ENCODE data around the gene CALU.

The CALU gene

DNA sequence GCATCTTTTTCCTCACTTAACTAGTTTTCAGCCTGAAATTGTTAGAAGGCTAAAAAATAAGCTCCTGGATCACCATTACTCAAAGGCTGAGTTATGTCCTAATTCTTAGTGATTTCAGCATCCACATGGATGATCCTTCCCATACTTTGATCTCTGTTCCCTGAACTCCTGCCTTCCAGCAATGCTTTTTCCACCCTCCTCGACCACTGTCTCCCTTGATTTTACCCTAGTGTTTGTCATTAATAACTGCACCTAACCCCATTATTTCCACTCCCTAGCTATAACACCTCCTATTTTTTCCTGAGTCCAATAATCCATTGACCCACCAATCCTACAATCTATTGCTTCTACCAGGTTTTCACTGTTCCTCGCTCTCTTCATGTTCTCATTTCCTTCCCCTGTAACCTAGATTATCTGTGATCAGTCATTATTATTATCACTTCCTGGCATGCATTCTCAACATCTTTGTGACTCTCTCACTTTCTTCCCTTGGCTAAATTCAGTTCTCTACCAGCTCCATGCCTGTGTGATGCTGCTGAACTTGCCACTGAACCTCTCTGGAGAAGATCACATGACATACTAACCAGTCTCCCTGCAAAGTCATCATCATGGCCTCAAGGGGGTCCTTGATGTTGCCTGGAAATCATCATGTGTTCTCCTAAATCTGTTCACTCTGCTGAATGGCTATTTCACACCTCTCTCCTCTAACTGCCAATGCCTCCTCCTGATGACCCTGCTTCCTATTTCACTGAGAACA is 6.5 kb upstream of the CALU start:
- no peaks in the 10 kb centered on the region for H3K9me2 ChIP-seq (replicated peaks; ENCODE audit: insufficient read depth, low read length)
- no peak overlapping the region for H3K4me2 ChIP-seq (ENCODE audit: low read depth, low read length, poor library complexity, severe bottlenecking)
- no peaks in the 10 kb centered on the region for H3K27me3 ChIP-seq (ENCODE audit: low read length)
- no peak overlapping the region for H2AFZ ChIP-seq (ENCODE audit: low read depth, low read length, severe bottlenecking)
- H4K20me1 ChIP-seq (ENCODE audit: low read depth, low read length): no peaks in the 10 kb centered on the region
- H3K9me3 ChIP-seq (ENCODE audit: insufficient read depth, low read length): no peaks in the 10 kb centered on the region
- H3K9ac ChIP-seq (ENCODE audit: low read length): no peak overlapping the region
- no peak for TF ChIP-seq EZH2phosphoT487 (conservative IDR thresholded peaks at IDR 0.05; ENCODE audit: low read length)
- TF ChIP-seq, protein P1, sequence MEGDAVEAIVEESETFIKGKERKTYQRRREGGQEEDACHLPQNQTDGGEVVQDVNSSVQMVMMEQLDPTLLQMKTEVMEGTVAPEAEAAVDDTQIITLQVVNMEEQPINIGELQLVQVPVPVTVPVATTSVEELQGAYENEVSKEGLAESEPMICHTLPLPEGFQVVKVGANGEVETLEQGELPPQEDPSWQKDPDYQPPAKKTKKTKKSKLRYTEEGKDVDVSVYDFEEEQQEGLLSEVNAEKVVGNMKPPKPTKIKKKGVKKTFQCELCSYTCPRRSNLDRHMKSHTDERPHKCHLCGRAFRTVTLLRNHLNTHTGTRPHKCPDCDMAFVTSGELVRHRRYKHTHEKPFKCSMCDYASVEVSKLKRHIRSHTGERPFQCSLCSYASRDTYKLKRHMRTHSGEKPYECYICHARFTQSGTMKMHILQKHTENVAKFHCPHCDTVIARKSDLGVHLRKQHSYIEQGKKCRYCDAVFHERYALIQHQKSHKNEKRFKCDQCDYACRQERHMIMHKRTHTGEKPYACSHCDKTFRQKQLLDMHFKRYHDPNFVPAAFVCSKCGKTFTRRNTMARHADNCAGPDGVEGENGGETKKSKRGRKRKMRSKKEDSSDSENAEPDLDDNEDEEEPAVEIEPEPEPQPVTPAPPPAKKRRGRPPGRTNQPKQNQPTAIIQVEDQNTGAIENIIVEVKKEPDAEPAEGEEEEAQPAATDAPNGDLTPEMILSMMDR (IDR thresholded peaks at IDR 0.05; ENCODE audit: insufficient read depth, low read length, poor library complexity, severe bottlenecking): no peak
- no peaks in the 10 kb centered on the region for H3F3A ChIP-seq (ENCODE audit: insufficient read depth)
- H3K79me2 ChIP-seq (ENCODE audit: insufficient read depth, low read length): no peaks in the 10 kb centered on the region
- no peak overlapping the region for H3K4me3 ChIP-seq (ENCODE audit: insufficient read depth, low read length, poor library complexity, severe bottlenecking)
- H3K27ac ChIP-seq (ENCODE audit: low read depth, low read length): no peak overlapping the region
- no peaks in the 10 kb centered on the region for H3K36me3 ChIP-seq (ENCODE audit: low read length)

DNA sequence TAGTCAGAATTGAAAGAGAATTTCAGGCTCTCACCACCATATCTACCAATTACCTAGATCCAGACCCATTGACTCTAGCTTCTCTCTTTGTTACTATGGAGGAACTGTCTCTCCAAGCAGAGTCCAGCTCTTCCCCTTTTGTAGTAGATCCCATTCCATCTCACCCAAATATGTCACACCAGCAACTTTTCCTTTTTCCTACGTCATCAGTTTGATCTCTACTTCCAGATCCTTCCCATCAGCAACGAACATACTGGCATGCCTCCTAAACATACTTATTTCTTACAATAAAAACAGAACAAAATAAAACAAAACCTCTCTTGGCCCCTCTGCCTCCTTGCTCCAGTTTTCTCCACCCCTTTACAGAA is 5.9 kb upstream of the CALU start:
- H3K27me3 ChIP-seq (ENCODE audit: low read length): no peaks in the 10 kb centered on the region
- no peak overlapping the region for H3K4me3 ChIP-seq (ENCODE audit: insufficient read depth, low read length, poor library complexity, severe bottlenecking)
- no peaks in the 10 kb centered on the region for H3K9me2 ChIP-seq (replicated peaks; ENCODE audit: insufficient read depth, low read length)
- H3F3A ChIP-seq (ENCODE audit: insufficient read depth): 0 out of 2 replicates have a peak, but pooled peaks cover 2% of the 10 kb centered on the region
- no peaks in the 10 kb centered on the region for H3K79me2 ChIP-seq (ENCODE audit: insufficient read depth, low read length)
- no peaks in the 10 kb centered on the region for H3K9me3 ChIP-seq (ENCODE audit: insufficient read depth, low read length)
- H3K4me2 ChIP-seq (ENCODE audit: low read depth, low read length, poor library complexity, severe bottlenecking): no peak overlapping the region
- H2AFZ ChIP-seq (ENCODE audit: low read depth, low read length, severe bottlenecking): no peak overlapping the region
- no peaks in the 10 kb centered on the region for H4K20me1 ChIP-seq (ENCODE audit: low read depth, low read length)
- TF ChIP-seq, protein P1 (IDR thresholded peaks at IDR 0.05; ENCODE audit: insufficient read depth, low read length, poor library complexity, severe bottlenecking): no peak
- TF ChIP-seq EZH2phosphoT487 (conservative IDR thresholded peaks at IDR 0.05; ENCODE audit: low read length): no peak
- no peak overlapping the region for H3K9ac ChIP-seq (ENCODE audit: low read length)
- H3K36me3 ChIP-seq (ENCODE audit: low read length): no peaks in the 10 kb centered on the region
- H3K27ac ChIP-seq (ENCODE audit: low read depth, low read length): no peak overlapping the region

DNA sequence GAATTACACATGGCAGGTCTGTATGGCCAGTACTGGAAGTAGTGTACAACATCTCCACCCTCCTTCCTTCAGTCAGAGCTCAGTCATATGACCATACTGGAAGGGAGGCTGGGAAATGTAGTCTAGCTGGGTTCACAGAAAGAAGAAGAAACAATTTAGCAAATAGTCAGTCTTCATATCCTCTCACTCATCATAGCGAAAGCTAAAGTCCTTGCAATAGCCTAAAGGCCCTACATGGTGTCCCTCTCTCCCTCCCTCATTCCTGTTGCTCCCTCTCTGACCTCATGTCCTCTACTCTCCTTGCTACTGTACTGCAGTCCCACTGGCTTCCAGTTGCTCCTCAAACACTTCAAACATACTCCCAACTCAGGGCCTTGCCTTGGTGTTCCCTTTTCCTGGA is 4.3 kb upstream of the CALU start:
- no peaks in the 10 kb centered on the region for H3K36me3 ChIP-seq (ENCODE audit: low read length)
- H3K79me2 ChIP-seq (ENCODE audit: insufficient read depth, low read length): peaks cover 7% of the 10 kb centered on the region
- no peaks in the 10 kb centered on the region for H3K9me2 ChIP-seq (replicated peaks; ENCODE audit: insufficient read depth, low read length)
- H4K20me1 ChIP-seq (ENCODE audit: low read depth, low read length): no peaks in the 10 kb centered on the region; the same call in 1 of the 2 replicates
- TF ChIP-seq, protein P1 (IDR thresholded peaks at IDR 0.05; ENCODE audit: insufficient read depth, low read length, poor library complexity, severe bottlenecking): no peak
- no peak for TF ChIP-seq EZH2phosphoT487 (conservative IDR thresholded peaks at IDR 0.05; ENCODE audit: low read length)
- H2AFZ ChIP-seq (ENCODE audit: low read depth, low read length, severe bottlenecking): no peak overlapping the region
- no peak overlapping the region for H3K9ac ChIP-seq (ENCODE audit: low read length)
- 0 out of 2 replicates have a peak, but pooled peaks cover 4% of the 10 kb centered on the region for H3F3A ChIP-seq (ENCODE audit: insufficient read depth)
- no peak overlapping the region for H3K27ac ChIP-seq (ENCODE audit: low read depth, low read length)
- H3K4me3 ChIP-seq (ENCODE audit: insufficient read depth, low read length, poor library complexity, severe bottlenecking): no peak overlapping the region
- H3K9me3 ChIP-seq (ENCODE audit: insufficient read depth, low read length): no peaks in the 10 kb centered on the region
- H3K27me3 ChIP-seq (ENCODE audit: low read length): no peaks in the 10 kb centered on the region
- H3K4me2 ChIP-seq (ENCODE audit: low read depth, low read length, poor library complexity, severe bottlenecking): no peak overlapping the region

All from SU-DHL-6 (cell line).